GM12864 (cell line): ENCODE results near the gene TP53RK.

ENCODE experiments used
- DNase-seq: peaks from one replicate; pipeline ENCODE4 v3.0.0-alpha.2; 2011; ENCODE audit warnings: low read depth
- H3K4me3 ChIP-seq: 2 replicates; pipeline ENCODE4 v1.5.1; 2011; ENCODE audit warnings: mild to moderate bottlenecking, low read depth, low read length, control low read depth
- CTCF ChIP-seq: IDR thresholded peaks from 2 replicates; pipeline ENCODE4 v1.5.1; 2011; ENCODE audit warnings: low read depth, mild to moderate bottlenecking, moderate library complexity, low read length, control low read depth, inconsistent platforms; ENCODE audit errors: missing control alignments

Gene TP53RK

GRCh38 chr20:46674253-46675083, 14.8 kb downstream of the TP53RK start:
- no peak overlapping the region for H3K4me3 ChIP-seq
- no peak for TF ChIP-seq CTCF
- DNase-seq = no peak

- TF ChIP-seq CTCF = no peak
- H3K4me3 ChIP-seq = no peak overlapping the region
- no peak for DNase-seq
Observed at GRCh38 chr20:46673394-46674252, 15.6 kb downstream of the TP53RK start.

- no peak for DNase-seq
- no peak for TF ChIP-seq CTCF
- H3K4me3 ChIP-seq = no peak overlapping the region
Observed at GRCh38 chr20:46672543-46673148, 16.6 kb downstream of the TP53RK start.

- no peak for DNase-seq
- TF ChIP-seq CTCF = no peak
- H3K4me3 ChIP-seq = no peak overlapping the region
Observed at GRCh38 chr20:46671866-46672542, 17.2 kb downstream of the TP53RK start.

GRCh38 chr20:46670585-46671584, 18.4 kb downstream of the TP53RK start:
- DNase-seq = no peak
- no peak overlapping the region for H3K4me3 ChIP-seq
- TF ChIP-seq CTCF = no peak
